NT2/D1 (cell line): ENCODE results near the gene GPR62.

Experiments
- DNase-seq: peaks from one replicate; pipeline ENCODE4 v3.0.0-alpha.2; 2011; ENCODE audit warnings: low read depth, low spot score
- H3K27me3 ChIP-seq: 2 replicates; pipeline ENCODE4 v1.6.0; 2011; ENCODE audit warnings: mild to moderate bottlenecking; ENCODE audit not compliant: insufficient read length, insufficient read depth
- H3K36me3 ChIP-seq: 2 replicates; pipeline ENCODE4 v1.6.1; 2011; ENCODE audit warnings: mild to moderate bottlenecking, low read length, mixed read lengths; ENCODE audit not compliant: insufficient read depth, insufficient read length
- H3K4me1 ChIP-seq: 2 replicates; pipeline ENCODE4 v1.5.1; 2011; ENCODE audit not compliant: insufficient read depth, insufficient read length
- H3K4me3 ChIP-seq: 2 replicates; pipeline ENCODE4 v1.5.1; 2011; ENCODE audit warnings: low read depth; ENCODE audit not compliant: insufficient read length
- H3K9ac ChIP-seq: 2 replicates; pipeline ENCODE4 v1.6.0; 2011; ENCODE audit warnings: low read depth; ENCODE audit not compliant: insufficient read length
- H3K9me3 ChIP-seq: 2 replicates; pipeline ENCODE4 v1.5.1; 2011; ENCODE audit warnings: mild to moderate bottlenecking, low read length; ENCODE audit not compliant: insufficient read depth
- SUZ12 ChIP-seq: IDR thresholded peaks from 2 replicates; pipeline ENCODE4 v1.6.1; 2011; ENCODE audit not compliant: insufficient read length, insufficient read depth; ENCODE audit errors: extremely low read depth
- YY1 ChIP-seq: IDR thresholded peaks from 2 replicates; pipeline ENCODE4 v1.6.1; 2011; ENCODE audit not compliant: insufficient read length, insufficient read depth
- ZNF274 ChIP-seq: IDR thresholded peaks from 2 replicates; pipeline ENCODE4 v1.6.1; 2011; ENCODE audit warnings: mild to moderate bottlenecking, low read depth, low read length

GPR62 gene

DNA sequence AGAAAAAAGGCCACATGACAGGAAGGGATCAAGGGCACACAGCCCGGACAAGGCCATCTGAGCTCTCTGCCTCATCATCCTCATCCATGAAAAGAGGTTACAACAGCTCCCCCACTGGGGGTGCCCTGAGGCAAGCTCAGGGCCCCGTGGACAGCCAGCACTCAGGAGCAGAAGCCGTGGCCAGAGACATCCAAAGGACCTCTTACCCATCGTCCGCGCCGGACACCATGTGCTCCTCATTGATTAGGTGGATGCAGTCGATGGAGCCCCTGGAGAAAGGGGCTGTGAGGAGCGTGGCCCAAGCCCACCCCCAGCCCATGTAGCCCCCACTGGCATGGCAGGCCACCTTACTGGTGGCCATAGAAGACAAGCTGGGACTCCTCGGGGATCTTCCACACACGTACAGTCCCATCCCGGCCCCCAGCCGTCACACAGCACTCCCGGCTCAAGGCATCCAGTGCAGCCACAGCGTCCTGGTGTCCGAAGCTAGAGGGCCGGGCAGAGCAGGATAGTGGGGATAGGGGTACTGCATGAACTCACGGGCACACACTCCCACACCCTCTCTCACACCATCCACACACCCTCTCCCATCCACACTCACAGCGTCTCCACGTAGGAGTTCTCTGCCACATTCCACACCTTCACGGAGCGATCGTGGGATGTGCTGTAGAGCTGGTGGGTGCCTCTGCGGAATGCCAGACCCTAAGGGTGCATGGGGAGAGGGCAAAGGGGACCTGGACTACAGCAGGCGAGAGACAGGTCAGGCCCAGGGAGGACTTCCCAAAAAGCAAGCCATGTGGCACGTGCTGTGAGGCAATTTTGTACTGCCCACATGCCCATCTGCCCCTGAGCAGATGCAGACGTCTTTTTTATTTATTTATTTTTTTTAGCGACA lies 19.9 kb upstream of the GPR62 start:
- Histone ChIP-seq H3K4me3 (no peak overlapping the region), H3K27me3 (no peaks in the 10 kb centered on the region), H3K4me1 (no peaks in the 10 kb centered on the region), H3K9ac (no peak overlapping the region), H3K36me3 (peaks cover 91% of the 10 kb centered on the region), H3K9me3 (no peaks in the 10 kb centered on the region)
- no peak for TF ChIP-seq ZNF274
- no peak for TF ChIP-seq SUZ12
- no peak for TF ChIP-seq YY1
- DNase-seq, result no peak

DNA sequence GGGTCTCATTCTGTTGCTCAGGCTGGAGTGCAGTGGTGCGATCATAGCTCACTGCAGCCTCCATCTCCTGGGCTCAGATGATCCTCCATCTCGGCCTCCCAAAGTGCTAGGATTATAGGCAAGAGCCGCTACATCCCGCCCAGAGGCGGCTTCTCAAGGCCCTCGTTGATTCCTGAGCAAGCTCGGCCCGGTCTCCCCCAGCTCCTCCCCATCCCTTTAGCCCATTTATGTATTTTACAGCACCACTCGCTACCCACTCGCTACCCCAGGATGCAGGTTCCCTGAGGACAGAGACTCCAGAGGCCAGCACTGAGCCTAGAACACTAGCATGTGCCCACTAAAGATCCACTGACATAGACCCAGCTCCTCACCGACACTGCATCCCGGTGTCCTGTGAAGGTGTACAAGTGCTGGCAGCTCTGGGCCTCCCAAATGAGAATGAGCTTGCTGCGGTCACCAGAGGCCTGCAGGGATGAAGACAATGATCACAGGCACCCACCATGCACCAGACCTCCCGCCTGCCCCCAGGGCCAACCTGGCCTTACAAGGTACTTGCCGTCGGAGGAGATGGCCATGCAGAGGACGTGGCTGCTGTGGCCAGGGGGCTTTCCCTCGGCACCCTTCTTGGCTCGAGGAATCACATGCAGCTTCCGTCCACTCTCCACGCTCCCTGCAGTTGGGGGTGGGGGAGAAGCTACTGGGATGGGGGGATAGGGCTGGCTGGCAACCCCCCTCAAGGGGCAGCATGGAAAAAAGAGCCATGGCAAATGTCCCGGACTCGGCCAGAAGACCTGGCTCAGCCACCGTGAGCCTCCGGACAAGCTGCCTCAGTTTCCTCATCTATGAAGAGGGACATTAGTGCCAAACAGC lies 19.1 kb upstream of the GPR62 start:
- TF ChIP-seq SUZ12 (no peak), YY1 (no peak), ZNF274 (no peak)
- no peaks in the 10 kb centered on the region for H3K4me1 ChIP-seq
- H3K9ac ChIP-seq, result no peak overlapping the region
- H3K27me3 ChIP-seq, result no peaks in the 10 kb centered on the region
- DNase-seq, result no peak
- no peak overlapping the region for H3K4me3 ChIP-seq
- no peaks in the 10 kb centered on the region for H3K9me3 ChIP-seq
- H3K36me3 ChIP-seq, result peaks cover 90% of the 10 kb centered on the region

DNA sequence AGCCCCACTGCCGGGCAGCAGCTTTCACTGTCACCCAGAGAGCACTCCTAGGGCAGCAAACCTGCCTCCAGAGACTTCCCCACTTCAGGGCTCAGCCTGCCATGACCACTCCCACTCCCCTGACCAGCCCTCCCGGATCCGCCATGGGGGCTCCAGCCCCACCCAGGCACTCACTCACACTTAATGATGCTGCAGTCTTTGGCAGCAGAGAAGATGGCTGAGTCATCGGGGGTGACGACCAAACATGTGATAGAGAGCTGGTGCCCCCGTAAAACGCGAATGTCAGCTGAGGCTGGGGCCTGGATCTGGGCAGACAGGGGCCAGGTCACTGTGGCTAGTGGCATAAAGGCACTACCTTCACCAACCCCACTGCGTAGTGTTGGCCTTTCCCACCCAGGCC lies 18.2 kb upstream of the GPR62 start:
- TF ChIP-seq ZNF274 (no peak), SUZ12 (no peak), YY1 (no peak)
- no peak overlapping the region for H3K9ac ChIP-seq
- no peaks in the 10 kb centered on the region for H3K9me3 ChIP-seq
- peaks cover 84% of the 10 kb centered on the region for H3K36me3 ChIP-seq
- H3K4me3 ChIP-seq, result no peak overlapping the region
- no peak for DNase-seq
- no peaks in the 10 kb centered on the region for H3K27me3 ChIP-seq
- no peaks in the 10 kb centered on the region for H3K4me1 ChIP-seq

DNA sequence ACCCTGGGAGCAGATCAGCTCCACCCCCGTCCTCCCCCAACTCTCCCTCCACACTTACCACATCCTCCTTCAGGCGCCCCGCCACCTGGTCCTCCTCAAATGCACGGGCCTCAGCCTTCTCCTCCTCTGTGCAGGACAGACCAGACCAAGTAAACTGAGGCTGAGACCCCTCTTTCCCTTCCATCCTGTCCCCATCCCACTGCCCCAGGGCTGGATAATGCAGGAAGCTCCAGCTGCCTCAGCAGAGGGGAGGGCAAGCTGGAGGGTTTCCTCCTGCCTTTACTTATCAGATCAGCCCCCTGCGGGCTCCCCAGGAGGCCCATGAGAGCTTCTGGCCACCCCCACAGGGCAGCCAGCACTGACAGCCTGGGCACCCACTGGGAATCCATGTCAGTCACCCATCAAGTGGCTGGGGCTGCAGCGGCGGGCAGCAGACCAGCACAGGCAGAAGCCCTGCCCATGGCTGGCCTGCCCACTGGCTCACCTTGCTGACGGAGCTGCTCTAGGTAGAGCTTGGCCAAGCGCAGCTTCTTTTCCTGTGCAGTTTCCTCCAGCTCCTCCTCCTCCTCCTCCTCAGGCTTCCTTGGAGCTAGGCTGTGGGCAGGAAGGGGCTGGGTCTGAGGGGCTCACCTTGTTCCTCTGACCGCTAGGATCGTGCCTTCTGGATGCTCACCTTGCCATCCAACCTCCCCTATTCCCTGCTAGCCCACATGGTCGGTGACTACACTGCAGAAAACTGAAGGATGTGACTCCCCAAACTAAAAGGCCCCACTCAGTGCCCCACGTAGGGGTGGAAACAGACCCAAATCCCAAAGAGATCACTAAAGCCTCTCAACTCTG lies 17.4 kb upstream of the GPR62 start:
- H3K4me3 ChIP-seq, result no peak overlapping the region
- TF ChIP-seq SUZ12 (no peak), ZNF274 (no peak), YY1 (no peak)
- no peak for DNase-seq
- H3K9ac ChIP-seq, result no peak overlapping the region
- peaks cover 78% of the 10 kb centered on the region for H3K36me3 ChIP-seq
- H3K4me1 ChIP-seq, result no peaks in the 10 kb centered on the region
- H3K27me3 ChIP-seq, result no peaks in the 10 kb centered on the region
- no peaks in the 10 kb centered on the region for H3K9me3 ChIP-seq

DNA sequence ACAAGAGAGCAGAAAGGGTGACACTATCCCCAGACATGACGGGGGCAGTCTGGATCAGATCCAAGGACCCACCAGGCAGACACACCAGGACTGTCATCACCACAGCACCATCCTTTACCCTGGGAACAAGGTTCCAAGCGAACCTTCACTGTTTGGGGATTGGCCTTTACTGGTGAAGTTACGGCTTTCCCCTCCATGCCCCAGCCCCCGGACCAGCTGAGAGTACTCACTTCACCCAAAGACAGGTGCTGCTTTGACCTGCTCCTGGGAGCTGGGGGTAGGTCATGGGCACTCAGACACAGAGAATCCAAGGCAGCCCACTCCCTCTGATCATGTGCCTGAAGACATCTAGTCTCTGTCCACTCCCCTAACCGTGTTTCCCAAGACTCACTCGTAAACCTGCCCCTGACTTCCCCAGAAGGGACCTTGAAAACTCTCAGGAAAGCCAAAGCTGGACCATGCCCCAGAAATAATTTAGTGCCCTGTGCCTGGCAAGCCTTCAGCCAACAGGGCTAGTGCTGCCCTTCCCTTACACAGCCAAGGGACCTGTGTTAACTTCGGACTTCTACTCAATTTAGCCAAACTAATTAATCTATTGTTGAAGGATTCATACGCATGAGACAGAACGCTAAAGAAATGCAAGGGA lies 16.3 kb upstream of the GPR62 start:
- no peak for TF ChIP-seq SUZ12
- no peak for TF ChIP-seq ZNF274
- TF ChIP-seq YY1, result no peak
- peaks cover 67% of the 10 kb centered on the region for H3K36me3 ChIP-seq

DNA sequence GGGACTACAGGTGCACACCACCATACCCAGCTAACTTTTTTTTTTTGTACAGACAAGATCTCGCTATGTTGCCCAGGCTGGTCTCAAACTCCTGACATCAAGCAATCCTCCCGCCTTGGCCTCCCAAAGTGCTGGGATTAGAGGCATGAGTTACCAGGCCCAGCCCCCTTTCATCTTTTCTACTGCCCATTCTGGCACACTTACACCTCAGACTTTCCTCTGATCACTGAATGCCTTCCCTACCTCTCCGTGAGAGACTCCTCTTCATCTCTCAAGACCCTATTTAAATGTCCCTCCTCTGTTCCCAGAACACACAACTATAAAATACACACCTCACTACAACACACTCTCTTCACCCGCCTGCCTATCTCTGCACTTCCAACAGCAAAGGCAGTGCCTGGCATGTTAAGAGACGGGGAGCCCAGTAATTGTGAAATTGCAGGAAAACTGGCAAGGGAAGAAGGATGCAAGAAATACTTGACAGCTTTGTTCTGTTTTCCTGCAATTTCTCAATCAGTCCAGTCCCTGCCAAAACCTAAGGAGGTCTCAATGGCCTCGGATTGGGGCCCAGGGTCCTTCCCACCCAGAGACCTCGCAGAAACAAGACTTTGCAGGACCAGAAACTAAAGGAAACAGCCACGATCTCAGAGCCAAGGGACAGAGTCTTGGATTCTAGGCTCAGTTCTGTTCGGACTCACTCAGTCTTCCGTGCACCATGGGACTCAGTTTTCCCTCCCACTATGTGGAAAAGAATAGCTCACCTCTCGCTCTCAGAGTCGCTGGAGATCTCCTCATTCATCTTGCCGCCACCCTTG lies 14.3 kb upstream of the GPR62 start:
- TF ChIP-seq ZNF274 (no peak), SUZ12 (no peak), YY1 (no peak)
- H3K4me1 ChIP-seq, result no peaks in the 10 kb centered on the region
- peaks cover 3% of the 10 kb centered on the region for H3K27me3 ChIP-seq
- peak overlapping the region; percentile 82 for H3K4me3 ChIP-seq
- DNase-seq, result no peak
- no peaks in the 10 kb centered on the region for H3K9me3 ChIP-seq
- peaks cover 48% of the 10 kb centered on the region for H3K36me3 ChIP-seq
- H3K9ac ChIP-seq, result peak overlapping the region; percentile 88

More for the DNA sequence above, 16.3 kb upstream of the GPR62 start:
- DNase-seq, result no peak
- H3K4me3 ChIP-seq, result no peak overlapping the region
- no peaks in the 10 kb centered on the region for H3K4me1 ChIP-seq
- H3K9ac ChIP-seq, result no peak overlapping the region
- H3K9me3 ChIP-seq, result no peaks in the 10 kb centered on the region
- H3K27me3 ChIP-seq, result no peaks in the 10 kb centered on the region
